Measurements from ENCODE around the gene DARS2. TPM values are rescaled to one million over a fixed set of nuclear protein-coding genes. Genes with fewer than 3 reads are reported as not detected.
A peak's percentile ranks its signal among the peaks of the same experiment; 100 is the strongest.

Gene DARS2
- total RNA-seq, 1 experiment from 2014 or later: 35.0 TPM

DNA sequence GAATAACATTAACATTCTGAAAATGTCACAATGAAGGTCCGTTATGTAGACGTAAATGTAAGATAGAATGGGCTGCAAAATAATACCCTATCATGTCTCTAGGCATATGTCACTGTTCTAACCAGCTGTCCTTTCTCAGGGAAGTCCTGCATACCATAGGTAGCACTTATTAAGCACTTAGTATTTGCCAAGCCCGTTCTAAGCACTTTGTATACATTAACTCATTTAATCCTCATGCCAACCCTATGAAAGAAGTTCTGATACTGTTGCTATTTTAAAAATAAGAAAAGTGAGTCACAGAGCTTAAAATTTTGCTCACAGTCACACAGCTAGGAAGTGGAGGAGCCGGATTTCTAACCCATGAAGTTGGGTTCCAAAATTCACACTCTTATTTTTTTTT lies 27.6 kb downstream of the DARS2 start:
- Histone ChIP-seq H3K18ac (ENCODE audit: insufficient read length, low read depth, low read length) (no peak overlapping the region), H3K9me3 (ENCODE audit: control insufficient read depth, low read depth, low read length) (no peaks in the 10 kb centered on the region), H2AFZ (ENCODE audit: low read length) (no peak overlapping the region), H4K8ac (replicated peaks; ENCODE audit: insufficient read length, low read depth, low read length) (no peak overlapping the region), H3K23me2 (ENCODE audit: insufficient read length, low read depth, low read length, poor library complexity, severe bottlenecking) (no peaks in the 10 kb centered on the region), H3K4me2 (ENCODE audit: insufficient read depth, insufficient read length, low read length) (no peak overlapping the region), H4K20me1 (ENCODE audit: control insufficient read depth, insufficient read depth, insufficient read length) (no peaks in the 10 kb centered on the region), H3K27ac (ENCODE audit: insufficient read length, low read depth, low read length) (no peak overlapping the region), H3K56ac (ENCODE audit: insufficient read length, low read depth, low read length) (no peak overlapping the region), H3K9ac (ENCODE audit: extremely low read depth, insufficient read length, low read length) (no peak overlapping the region), H3K4ac (ENCODE audit: low read depth, low read length) (no peak overlapping the region), H2AK5ac (ENCODE audit: insufficient read length, low read length) (no peak overlapping the region), H4K91ac (ENCODE audit: insufficient read length, low read depth, low read length) (no peak overlapping the region), H3K79me1 (ENCODE audit: insufficient read depth, low read depth, low read length, poor library complexity, severe bottlenecking) (no peaks in the 10 kb centered on the region), H3K27me3 (ENCODE audit: insufficient read depth, low read length) (no peaks in the 10 kb centered on the region), H3K4me1 (ENCODE audit: insufficient read depth, low read length) (no peaks in the 10 kb centered on the region; the same call in 1 of the 2 replicates), H3T11ph (ENCODE audit: low read length) (no peak overlapping the region), H3K14ac (ENCODE audit: insufficient read depth, low read length) (no peak overlapping the region), H2BK20ac (ENCODE audit: low read depth, low read length, poor library complexity, severe bottlenecking) (no peak overlapping the region), H2BK15ac (ENCODE audit: low read depth, low read length) (no peak overlapping the region), H4K5ac (ENCODE audit: insufficient read length, low read depth, low read length) (no peak overlapping the region), H2BK5ac (ENCODE audit: insufficient read length, low read length) (no peak overlapping the region), H3K79me2 (ENCODE audit: insufficient read depth, low read length) (no peaks in the 10 kb centered on the region), H2BK12ac (ENCODE audit: insufficient read length, low read depth, low read length) (no peak overlapping the region), H2BK120ac (ENCODE audit: low read depth, low read length, poor library complexity, severe bottlenecking) (no peak overlapping the region), H3K23ac (ENCODE audit: insufficient read length, low read depth, low read length) (no peak overlapping the region)
- Mint-ChIP-seq H3K27ac (peak overlapping the region in 1 of 3 experiments; percentile 39; a peak in 1 of 7 replicates), H3K4me3 (no peak overlapping the region), H3K9me3 (no peaks in the 10 kb centered on the region), H3K4me1 (peaks cover 9 to 10% of the 10 kb centered on the region in 2 experiments), H3K27me3 (ENCODE audit: low read depth) (no peaks in the 10 kb centered on the region), H3K36me3 (ENCODE audit: insufficient read depth in 1 of 3, low read depth in 3 of 3) (peaks cover 32 to 58% (median 58%) of the 10 kb centered on the region in 3 experiments)
- no peak for DNase-seq
- WGBS (ENCODE audit: extremely low coverage, insufficient read length, low lambda C conversion rate): no CpG with 5 or more reads among the region's 4 CpGs
- TF ChIP-seq, protein P1, sequence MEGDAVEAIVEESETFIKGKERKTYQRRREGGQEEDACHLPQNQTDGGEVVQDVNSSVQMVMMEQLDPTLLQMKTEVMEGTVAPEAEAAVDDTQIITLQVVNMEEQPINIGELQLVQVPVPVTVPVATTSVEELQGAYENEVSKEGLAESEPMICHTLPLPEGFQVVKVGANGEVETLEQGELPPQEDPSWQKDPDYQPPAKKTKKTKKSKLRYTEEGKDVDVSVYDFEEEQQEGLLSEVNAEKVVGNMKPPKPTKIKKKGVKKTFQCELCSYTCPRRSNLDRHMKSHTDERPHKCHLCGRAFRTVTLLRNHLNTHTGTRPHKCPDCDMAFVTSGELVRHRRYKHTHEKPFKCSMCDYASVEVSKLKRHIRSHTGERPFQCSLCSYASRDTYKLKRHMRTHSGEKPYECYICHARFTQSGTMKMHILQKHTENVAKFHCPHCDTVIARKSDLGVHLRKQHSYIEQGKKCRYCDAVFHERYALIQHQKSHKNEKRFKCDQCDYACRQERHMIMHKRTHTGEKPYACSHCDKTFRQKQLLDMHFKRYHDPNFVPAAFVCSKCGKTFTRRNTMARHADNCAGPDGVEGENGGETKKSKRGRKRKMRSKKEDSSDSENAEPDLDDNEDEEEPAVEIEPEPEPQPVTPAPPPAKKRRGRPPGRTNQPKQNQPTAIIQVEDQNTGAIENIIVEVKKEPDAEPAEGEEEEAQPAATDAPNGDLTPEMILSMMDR (conservative IDR thresholded peaks at IDR 0.05): no peak
